ENCODE data around the gene ENC1. TPM values are rescaled to one million over a fixed set of nuclear protein-coding genes. Genes with fewer than 3 reads are reported as not detected.

ENC1 gene
- total RNA-seq, 1 experiment from 2014 or later: 7.9 TPM

- ChIA-PET CTCF (no interaction called here), POLR2A (ENCODE audit: low non-redundant PET) (no interaction called here)
- Histone ChIP-seq H3K36me3 (ENCODE audit: insufficient read depth, low read length, poor library complexity, severe bottlenecking) (no peaks in the 10 kb centered on the region), H3K4me3 (ENCODE audit: low read depth, low read length, poor library complexity, severe bottlenecking) (no peak overlapping the region), H3K9me3 (ENCODE audit: low read depth, low read length, poor library complexity, severe bottlenecking) (no peaks in the 10 kb centered on the region), H3K27me3 (replicated peaks; ENCODE audit: insufficient read depth, low read depth, low read length, poor library complexity) (no peaks in the 10 kb centered on the region), H3K4me1 (ENCODE audit: insufficient read depth, low read length, poor library complexity, severe bottlenecking) (no peaks in the 10 kb centered on the region), H3K27ac (ENCODE audit: low read depth, low read length, poor library complexity, severe bottlenecking) (no peak overlapping the region)
- BruUV-seq (replicated peaks): no TSS peak
- intact Hi-C loops (cut with micrococcal nuclease; ENCODE audit: unreplicated experiment): no loop called here
- DNase-seq (ENCODE audit: low spot score): no peak
- TF ChIP-seq EZH2 (IDR thresholded peaks at IDR 0.05; ENCODE audit: borderline replicate concordance, low read depth, low read length, poor library complexity, severe bottlenecking) (no peak), CTCF (conservative IDR thresholded peaks at IDR 0.05; ENCODE audit: low read depth, low read length) (no peak)
Observed at GRCh38 chr5:74595143-74595925, 45.2 kb downstream of the ENC1 start.

DNA sequence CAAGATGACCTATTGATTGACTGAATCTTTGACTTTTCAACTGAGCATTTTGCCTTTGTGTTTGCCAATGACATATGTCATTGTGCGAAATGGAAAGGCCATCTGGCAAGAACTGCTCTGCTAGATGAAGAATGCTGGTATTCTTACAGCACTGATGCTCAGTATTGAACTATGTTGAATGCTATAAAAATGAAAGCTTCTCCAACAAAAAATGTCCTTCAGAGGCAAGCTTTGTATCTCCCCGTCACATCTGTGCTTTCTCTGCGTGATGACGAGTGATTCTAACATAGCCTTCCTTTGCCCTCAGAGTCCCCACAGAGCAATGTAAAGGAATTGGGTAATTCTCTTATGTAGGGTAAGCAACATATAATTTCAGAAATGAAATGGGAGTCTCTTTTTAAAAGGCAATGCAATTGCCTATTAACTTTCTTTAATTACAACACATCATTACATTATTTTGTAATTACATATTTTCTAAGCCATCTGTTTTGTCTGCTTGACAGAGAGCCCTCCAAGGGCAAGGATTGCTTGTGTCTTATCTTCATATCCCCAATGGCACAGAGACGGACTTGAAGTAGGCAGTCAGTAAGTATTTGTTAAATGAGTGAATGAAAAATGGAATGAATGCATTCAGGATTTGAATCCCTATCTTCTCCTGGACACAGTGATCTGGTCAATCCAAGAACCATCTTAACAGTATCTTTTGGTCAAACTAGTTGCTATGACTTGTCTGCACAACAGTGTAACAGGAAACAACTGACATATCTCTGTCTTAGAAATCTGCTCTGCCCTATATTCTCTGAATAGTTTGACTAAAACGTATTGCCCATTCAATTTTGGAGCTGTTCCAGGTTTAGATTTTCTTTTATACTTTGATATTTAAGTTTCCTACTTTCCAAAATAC is 46.1 kb downstream of the ENC1 start:
- no TSS peak for BruUV-seq (replicated peaks)
- no peaks in the 10 kb centered on the region for H3K36me3 ChIP-seq (ENCODE audit: insufficient read depth, low read length, poor library complexity, severe bottlenecking)
- intact Hi-C loops (cut with micrococcal nuclease; ENCODE audit: unreplicated experiment): no loop called here
- ChIA-PET POLR2A (ENCODE audit: low non-redundant PET) (no interaction called here), CTCF (no interaction called here)
- H3K27me3 ChIP-seq (replicated peaks; ENCODE audit: insufficient read depth, low read depth, low read length, poor library complexity): no peaks in the 10 kb centered on the region
- H3K9me3 ChIP-seq (ENCODE audit: low read depth, low read length, poor library complexity, severe bottlenecking): no peaks in the 10 kb centered on the region
- no peaks in the 10 kb centered on the region for H3K4me1 ChIP-seq (ENCODE audit: insufficient read depth, low read length, poor library complexity, severe bottlenecking)
- TF ChIP-seq CTCF (conservative IDR thresholded peaks at IDR 0.05; ENCODE audit: low read depth, low read length) (no peak), EZH2 (IDR thresholded peaks at IDR 0.05; ENCODE audit: borderline replicate concordance, low read depth, low read length, poor library complexity, severe bottlenecking) (no peak)
- H3K4me3 ChIP-seq (ENCODE audit: low read depth, low read length, poor library complexity, severe bottlenecking): no peak overlapping the region
- H3K27ac ChIP-seq (ENCODE audit: low read depth, low read length, poor library complexity, severe bottlenecking): no peak overlapping the region
- no peak for DNase-seq (ENCODE audit: low spot score)

- Histone ChIP-seq H3K9me3 (ENCODE audit: low read depth, low read length, poor library complexity, severe bottlenecking) (no peaks in the 10 kb centered on the region), H3K4me1 (ENCODE audit: insufficient read depth, low read length, poor library complexity, severe bottlenecking) (no peaks in the 10 kb centered on the region), H3K27ac (ENCODE audit: low read depth, low read length, poor library complexity, severe bottlenecking) (no peak overlapping the region), H3K27me3 (replicated peaks; ENCODE audit: insufficient read depth, low read depth, low read length, poor library complexity) (no peaks in the 10 kb centered on the region), H3K4me3 (ENCODE audit: low read depth, low read length, poor library complexity, severe bottlenecking) (no peak overlapping the region), H3K36me3 (ENCODE audit: insufficient read depth, low read length, poor library complexity, severe bottlenecking) (no peaks in the 10 kb centered on the region)
- ChIA-PET CTCF (no interaction called here), POLR2A (ENCODE audit: low non-redundant PET) (no interaction called here)
- DNase-seq (ENCODE audit: low spot score): no peak
- TF ChIP-seq CTCF (conservative IDR thresholded peaks at IDR 0.05; ENCODE audit: low read depth, low read length) (no peak), EZH2 (IDR thresholded peaks at IDR 0.05; ENCODE audit: borderline replicate concordance, low read depth, low read length, poor library complexity, severe bottlenecking) (no peak)
- no TSS peak for BruUV-seq (replicated peaks)
- intact Hi-C loops (cut with micrococcal nuclease; ENCODE audit: unreplicated experiment): no loop called here
Observed at GRCh38 chr5:74589204-74590056, 51.1 kb downstream of the ENC1 start.
